Breast epithelium (tissue), 3 donors: ENCODE measurements around the gene ILDR2.

ENCODE experiments used
- CTCF ChIP-seq, 3 donors: fragments of 450-650 bp; IDR thresholded peaks; one replicate each; pipeline ENCODE4 v1.5.1; 2016 to 2017; ENCODE audit warnings: antibody characterized with exemption in 3 of 3, mild to moderate bottlenecking in 3 of 3, moderate library complexity in 3 of 3
- POLR2A ChIP-seq: fragments of 450-650 bp; IDR thresholded peaks from one replicate; pipeline ENCODE4 v1.6.1; 2016; ENCODE audit warnings: antibody characterized with exemption, mild to moderate bottlenecking, moderate library complexity
- POLR2AphosphoS5 ChIP-seq, 3 donors: sonication (generic); formaldehyde crosslinking; IDR thresholded peaks; one replicate each; pipeline ENCODE4 v1.6.1; 2017; ENCODE audit warnings: antibody characterized with exemption in 3 of 3

GRCh38 chr1:166875302-166875733 is 100.0 kb downstream of the ILDR2 start:
- TF ChIP-seq POLR2A (no peak), CTCF (IDR thresholded peaks at IDR 0.05) (no peak), POLR2AphosphoS5 (IDR thresholded peaks at IDR 0.05) (no peak)
